HCT116 (cell line): ENCODE data around the gene MTRF1L. TPM values are rescaled to one million over a fixed set of nuclear protein-coding genes. Genes with fewer than 3 reads are reported as not detected.

Experiments
- ATAC-seq: fragments of 200-7000 bp; cut with Tn5 transposase; 2 replicates; pipeline ENCODE4 v1.9.1; 2020; ENCODE audit warnings: mild to moderate bottlenecking, moderate library complexity
- BruUV-seq: library from RNA; stranded (reverse); fragments of 400-500 nt; replicated peaks from 2 replicates; lab custom pipeline; 2021; lab: Mats Ljungman, UMichigan
- CTCF ChIA-PET: fragments of 300-600 bp; sonication (Branson Sonifier 250); formaldehyde crosslinking; loops from one replicate; lab custom pipeline; 2021; ENCODE audit warnings: antibody characterized with exemption; lab: Charles Lee
- POLR2A ChIA-PET: fragments of 300-600, 350-600 bp; sonication (Branson Sonifier 250); formaldehyde crosslinking; loops from one replicate; lab custom pipeline; 2021; ENCODE audit warnings: antibody characterized with exemption; lab: Charles Lee
- RAD21 ChIA-PET, 2 experiments: fragments of 300-600 bp; sonication (Branson Sonifier 250); formaldehyde crosslinking; loops; one replicate each; lab custom pipeline; 2023; ENCODE audit warnings: low total read pairs in 2 of 2; ENCODE audit not compliant: uncharacterized antibody in 2 of 2, unreplicated experiment in 2 of 2, low non-redundant PET in 1 of 2; lab: Charles Lee
- DNase-seq: peaks from one replicate; pipeline ENCODE4 v3.0.0-alpha.2; 2010; ENCODE audit warnings: low read depth, low spot score
- H2AFZ ChIP-seq: fragments of 200-600 bp; shearing (Covaris generic), sonication (generic); 2 replicates; pipeline ENCODE4 v1.6.1; 2017; ENCODE audit warnings: low read depth, mixed run types, mixed read lengths, antibody characterized with exemption, low read length; ENCODE audit not compliant: poor library complexity, severe bottlenecking
- H3K27ac ChIP-seq: 2 replicates; pipeline ENCODE4 v1.5.1; 2012; ENCODE audit warnings: low read depth, low read length
- H3K27me3 ChIP-seq: fragments of 200-600 bp; sonication (generic); 2 replicates; pipeline ENCODE4 v1.6.1; 2016; ENCODE audit warnings: mixed run types, low read length, mixed read lengths; ENCODE audit not compliant: insufficient read depth
- H3K36me3 ChIP-seq, 2 experiments: fragments of 200-500 bp in 1 of 2; fragments of 200-600 bp in 1 of 2; sonication (Bioruptor generic) in 1 of 2; sonication (generic) in 1 of 2; 2 replicates each; pipeline versions ENCODE4 v1.5.1 to v1.6.1; 2014 to 2016; ENCODE audit warnings: low read length in 2 of 2, inconsistent platforms in 1 of 2, mixed read lengths in 1 of 2, mixed run types in 1 of 2; ENCODE audit not compliant: insufficient read depth in 2 of 2, control insufficient read depth in 1 of 2
- H3K4me1 ChIP-seq, 2 experiments: fragments of 200-600 bp in 1 of 2; sonication (generic) in 1 of 2; 2 replicates each; pipeline versions ENCODE4 v1.5.1 to v1.6.1; 2012 to 2017; ENCODE audit warnings: low read length in 2 of 2, inconsistent platforms in 1 of 2, mild to moderate bottlenecking in 1 of 2, mixed read lengths in 1 of 2, mixed run types in 1 of 2, moderate library complexity in 1 of 2; ENCODE audit not compliant: insufficient read depth in 2 of 2, control insufficient read depth in 1 of 2
- H3K4me2 ChIP-seq: fragments of 200-600 bp; sonication (generic); 2 replicates; pipeline ENCODE4 v1.6.1; 2017; ENCODE audit warnings: mixed run types, low read length, mixed read lengths
- H3K4me3 ChIP-seq, 2 experiments: fragments of 200-600 bp in 1 of 2; sonication (generic) in 1 of 2; replicated peaks in 1 of 2; 2 replicates each; pipeline ENCODE4 v1.5.1; 2011 to 2016; ENCODE audit warnings: low read length in 2 of 2, control low read depth in 1 of 2, low read depth in 1 of 2, mild to moderate bottlenecking in 1 of 2, mixed read lengths in 1 of 2, mixed run types in 1 of 2
- H3K79me2 ChIP-seq: fragments of 200-600 bp; sonication (generic); 2 replicates; pipeline ENCODE4 v1.6.1; 2017; ENCODE audit warnings: mild to moderate bottlenecking, mixed run types, low read length, moderate library complexity, mixed read lengths; ENCODE audit not compliant: insufficient read depth
- H3K9ac ChIP-seq: fragments of 200-600 bp; sonication (generic); 2 replicates; pipeline ENCODE4 v1.6.1; 2016; ENCODE audit warnings: low read length, mixed read lengths
- H3K9me2 ChIP-seq: fragments of 200-600 bp; sonication (generic), shearing (Covaris generic); 2 replicates; pipeline ENCODE4 v1.6.1; 2017; ENCODE audit warnings: mixed run types, mild to moderate bottlenecking, moderate library complexity; ENCODE audit not compliant: insufficient read depth
- H3K9me3 ChIP-seq, 2 experiments: fragments of 200-500 bp in 1 of 2; fragments of 200-600 bp in 1 of 2; sonication (Bioruptor generic) in 1 of 2; sonication (generic) in 1 of 2; 2 replicates each; pipeline ENCODE4 v1.6.1; 2014 to 2017; ENCODE audit warnings: low read length in 2 of 2, mixed read lengths in 2 of 2, inconsistent platforms in 1 of 2, low read depth in 1 of 2, mild to moderate bottlenecking in 1 of 2, mixed run types in 1 of 2, moderate library complexity in 1 of 2; ENCODE audit not compliant: control insufficient read depth in 1 of 2, insufficient read depth in 1 of 2
- H4K20me1 ChIP-seq: fragments of 200-600 bp; sonication (generic), shearing (Covaris generic); 2 replicates; pipeline ENCODE4 v1.6.1; 2017; ENCODE audit warnings: mixed run types, mild to moderate bottlenecking, moderate library complexity; ENCODE audit not compliant: insufficient read depth
- CEBPB ChIP-seq: IDR thresholded peaks from 2 replicates; pipeline ENCODE4 v1.6.1; 2012; ENCODE audit warnings: low read depth
- CTCF ChIP-seq, 3 experiments: fragments of 200-600 bp in 1 of 3; sonication (generic) in 1 of 3; IDR thresholded peaks in 2 of 3; conservative IDR thresholded peaks in 1 of 3; 2 replicates each; pipeline ENCODE4 v1.5.1; 2012 to 2017; ENCODE audit warnings: low read depth in 2 of 3, low read length in 2 of 3, antibody characterized with exemption in 1 of 3, borderline replicate concordance in 1 of 3, control low read depth in 1 of 3, mild to moderate bottlenecking in 1 of 3, mixed read lengths in 1 of 3, mixed run types in 1 of 3, moderate library complexity in 1 of 3; ENCODE audit not compliant: insufficient read depth in 1 of 3
- FOSL1 ChIP-seq: IDR thresholded peaks from 2 replicates; pipeline ENCODE4 v1.6.1; 2012; ENCODE audit warnings: low read depth
- JUND ChIP-seq: IDR thresholded peaks from 2 replicates; pipeline ENCODE4 v1.6.1; 2012
- RAD21 ChIP-seq: IDR thresholded peaks from 2 replicates; pipeline ENCODE4 v1.6.1; 2012; ENCODE audit warnings: low read depth, mild to moderate bottlenecking
- SIN3A ChIP-seq: IDR thresholded peaks from 2 replicates; pipeline ENCODE4 v1.6.1; 2012; ENCODE audit warnings: low read depth
- ZFX ChIP-seq: fragments of 450-650 bp; IDR thresholded peaks from 2 replicates; pipeline ENCODE4 v1.6.1; 2017
- intact Hi-C: fragments of 100-400 bp; cut with micrococcal nuclease; formaldehyde crosslinking; loops from 2 replicates; pipeline ENCODE4 v1.10.0; 2022
- total RNA-seq: library from RNA; stranded (reverse); gene quantifications from one replicate; pipeline ENCODE4 v1.2.1, GENCODE V29; 2021; ENCODE audit not compliant: unreplicated experiment

Gene MTRF1L
- total RNA-seq, 1 experiment from 2014 or later: 26.2 TPM

GRCh38 chr6:152952866-152953509 lies 49.5 kb downstream of the MTRF1L start:
- peak; percentile 32 for DNase-seq
- H2AFZ ChIP-seq: no peak overlapping the region
- TF ChIP-seq SIN3A: no peak
- TF ChIP-seq CTCF (IDR thresholded peaks at IDR 0.05 in 2 of 3, conservative IDR thresholded peaks at IDR 0.05 in 1 of 3; ENCODE audit: borderline replicate concordance in 1 of 3, insufficient read depth in 1 of 3, low read depth in 2 of 3, low read length in 2 of 3): peak; percentile 57 to 75 (median 60); a peak in 5 of 6 replicates
- no peak for TF ChIP-seq ZFX
- TF ChIP-seq RAD21: peak; percentile 75
- no TSS peak for BruUV-seq
- intact Hi-C loops: loop anchor here (1.0 kb wide), 1 partner anchor 89 kb away; no protein-coding TSS in a partner anchor
- H3K79me2 ChIP-seq: no peaks in the 10 kb centered on the region
- H3K9ac ChIP-seq: no peak overlapping the region
- RAD21 ChIA-PET: no interaction called here
- POLR2A ChIA-PET: no interaction called here
- peaks cover 0 to 12% of the 10 kb centered on the region in 2 experiments; a peak in 2 of 4 replicates for H3K4me1 ChIP-seq
- no peaks in the 10 kb centered on the region for H3K9me3 ChIP-seq
- peaks cover 5% of the 10 kb centered on the region; the same call in 1 of the 2 replicates for H3K27me3 ChIP-seq
- CTCF ChIA-PET: interaction anchor here (3.0 kb wide), 1 partner anchor 204 kb away, joined by 32 read pairs; no protein-coding TSS in a partner anchor
- H3K4me2 ChIP-seq: no peak overlapping the region
- no peak overlapping the region for H3K4me3 ChIP-seq
- no peak overlapping the region for H3K27ac ChIP-seq
- H3K9me2 ChIP-seq: no peaks in the 10 kb centered on the region
- no peaks in the 10 kb centered on the region for H4K20me1 ChIP-seq
- no peaks in the 10 kb centered on the region for H3K36me3 ChIP-seq
- ATAC-seq: peak; percentile 39; the same call in 1 of the 2 replicates

- ChIA-PET POLR2A (no interaction called here), CTCF (no interaction called here), RAD21 (no interaction called here)
- Histone ChIP-seq H3K9ac (no peak overlapping the region), H3K36me3 (no peaks in the 10 kb centered on the region), H3K27me3 (peaks cover 9% of the 10 kb centered on the region; the same call in 1 of the 2 replicates), H3K9me3 (no peaks in the 10 kb centered on the region), H3K9me2 (no peaks in the 10 kb centered on the region), H3K27ac (no peak overlapping the region), H2AFZ (no peak overlapping the region), H3K4me1 (peaks cover 0 to 13% of the 10 kb centered on the region in 2 experiments; a peak in 2 of 4 replicates), H3K79me2 (no peaks in the 10 kb centered on the region), H3K4me3 (no peak overlapping the region), H4K20me1 (no peaks in the 10 kb centered on the region), H3K4me2 (peak overlapping the region; percentile 50)
- peak; percentile 36 for TF ChIP-seq FOSL1
- no peak for TF ChIP-seq CEBPB
- TF ChIP-seq JUND: peak; percentile 29; the same call in 1 of the 2 replicates
- DNase-seq (no peak), ATAC-seq (peak; percentile 63; the same call in 1 of the 2 replicates)
- intact Hi-C loops: no loop called here
- no TSS peak for BruUV-seq
Measured at GRCh38 chr6:152952045-152952444, 50.5 kb downstream of the MTRF1L start.
